ENCODE results near the gene UBE2H. TPM values are rescaled to one million over a fixed set of nuclear protein-coding genes. Genes with fewer than 3 reads are reported as not detected.
"Not testable (repeated sequence)": the region's sequence is repeated elsewhere in the genome, so short reads cannot be mapped to it uniquely, and the experiment has no call there.

UBE2H gene
- total RNA-seq, 2 donors from 2014 or later: 77.9 to 84.2 TPM

DNA sequence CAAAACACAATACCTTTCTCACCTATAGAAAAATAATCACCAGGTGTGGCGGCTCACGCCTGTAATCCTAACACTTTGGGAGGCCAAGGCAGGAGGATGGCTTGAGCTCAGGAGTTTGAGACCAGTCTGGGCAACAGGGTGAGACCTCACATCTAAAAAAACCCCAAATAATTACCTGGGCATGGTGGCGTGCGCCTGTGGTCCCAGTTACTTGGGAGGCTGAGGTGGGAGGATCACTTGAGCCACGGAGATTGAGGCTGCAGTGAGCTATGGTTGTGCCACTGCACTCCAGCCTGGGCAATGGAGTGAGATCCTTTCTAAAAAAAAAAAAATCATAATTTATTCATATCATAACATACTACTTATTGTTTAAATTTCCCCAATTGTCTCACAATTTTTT lies 129.6 kb downstream of the UBE2H start:
- not testable (repeated sequence) for DNase-seq; H3K9me3 ChIP-seq (ENCODE audit: control insufficient read depth, low read length, poor library complexity, severe bottlenecking); H3K36me3 Mint-ChIP-seq (ENCODE audit: low read depth); H3K27me3 Mint-ChIP-seq; H3K27ac Mint-ChIP-seq; H3K4me3 Mint-ChIP-seq; ATAC-seq
- peaks cover 12% of the 10 kb centered on the region for H3K4me1 Mint-ChIP-seq

DNA sequence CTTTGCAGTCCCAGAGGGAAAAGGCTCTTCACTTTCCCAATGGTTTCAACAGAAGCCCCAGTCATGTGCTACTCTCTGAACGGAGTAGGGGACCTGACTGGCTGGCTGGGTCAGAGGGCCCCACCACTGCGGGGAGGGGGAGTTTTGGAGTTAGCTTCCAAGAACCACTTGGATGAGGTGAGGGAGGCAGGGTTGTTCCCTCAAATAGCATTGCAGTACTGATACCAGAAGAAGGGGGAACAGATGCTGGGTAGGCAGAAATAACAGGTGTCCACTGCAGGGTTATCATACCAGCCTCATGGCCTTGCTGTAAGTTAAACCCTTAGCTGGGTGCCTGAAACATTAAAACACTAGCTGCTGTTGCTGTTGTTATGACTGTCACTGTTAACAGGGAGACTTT lies 131.3 kb downstream of the UBE2H start:
- Mint-ChIP-seq H3K4me1 (peaks cover 11% of the 10 kb centered on the region), H3K27ac (no peak overlapping the region), H3K27me3 (no peaks in the 10 kb centered on the region), H3K36me3 (ENCODE audit: low read depth) (no peaks in the 10 kb centered on the region), H3K4me3 (no peak overlapping the region)
- DNase-seq (no peak), ATAC-seq (no peak)
- no peaks in the 10 kb centered on the region for H3K9me3 ChIP-seq (ENCODE audit: control insufficient read depth, low read length, poor library complexity, severe bottlenecking)

DNA sequence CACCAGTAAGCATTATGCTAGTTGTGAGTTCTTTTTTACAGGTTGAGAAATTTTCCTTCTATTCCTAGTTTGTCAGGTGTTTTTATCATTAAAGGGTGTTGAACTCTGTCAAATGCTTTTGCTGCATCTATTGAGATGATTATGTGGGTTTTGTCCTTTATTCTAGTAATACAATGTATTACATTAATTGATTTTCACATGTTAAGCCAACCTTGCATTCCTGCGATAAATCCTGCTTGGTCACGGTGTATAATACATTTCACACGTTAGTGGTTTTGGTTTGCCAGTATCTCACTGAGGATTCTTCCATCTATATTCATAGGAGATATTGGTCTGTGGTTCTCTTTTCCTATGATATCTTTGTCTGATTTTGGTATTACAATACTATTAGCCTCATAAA lies 136.0 kb downstream of the UBE2H start:
- H3K27ac Mint-ChIP-seq: no peak overlapping the region
- H3K9me3 ChIP-seq (ENCODE audit: control insufficient read depth, low read length, poor library complexity, severe bottlenecking): no peaks in the 10 kb centered on the region
- H3K4me3 Mint-ChIP-seq: no peak overlapping the region
- DNase-seq: no peak
- H3K4me1 Mint-ChIP-seq: no peaks in the 10 kb centered on the region
- no peak for ATAC-seq
- H3K27me3 Mint-ChIP-seq: no peaks in the 10 kb centered on the region
- H3K36me3 Mint-ChIP-seq (ENCODE audit: low read depth): no peaks in the 10 kb centered on the region

DNA sequence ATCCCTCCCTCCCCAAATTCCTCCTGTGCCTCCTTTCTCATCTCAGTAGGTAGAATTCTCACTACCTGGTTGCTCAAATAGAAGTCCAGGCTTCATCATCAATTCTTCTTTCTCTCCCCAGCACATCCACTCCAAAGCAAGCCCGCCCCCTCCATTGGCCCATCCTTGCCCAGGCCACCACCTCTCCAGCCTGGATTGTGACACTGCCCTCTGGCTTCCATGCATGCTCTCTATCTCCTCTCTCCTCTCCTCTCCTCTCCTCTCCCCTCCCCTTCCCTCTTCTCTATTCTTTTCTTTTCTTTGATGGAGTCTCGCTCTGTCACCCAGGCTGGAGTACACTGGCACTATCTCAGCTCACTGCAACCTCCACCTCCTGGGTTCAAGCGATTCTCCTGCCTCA lies 144.9 kb downstream of the UBE2H start:
- Mint-ChIP-seq H3K27me3 (peaks cover 6% of the 10 kb centered on the region), H3K36me3 (ENCODE audit: low read depth) (peaks cover 4% of the 10 kb centered on the region), H3K4me1 (no peaks in the 10 kb centered on the region), H3K27ac (no peak overlapping the region), H3K4me3 (peak overlapping the region; percentile 7)
- DNase-seq: no peak
- no peaks in the 10 kb centered on the region for H3K9me3 ChIP-seq (ENCODE audit: control insufficient read depth, low read length, poor library complexity, severe bottlenecking)
- no peak for ATAC-seq

DNA sequence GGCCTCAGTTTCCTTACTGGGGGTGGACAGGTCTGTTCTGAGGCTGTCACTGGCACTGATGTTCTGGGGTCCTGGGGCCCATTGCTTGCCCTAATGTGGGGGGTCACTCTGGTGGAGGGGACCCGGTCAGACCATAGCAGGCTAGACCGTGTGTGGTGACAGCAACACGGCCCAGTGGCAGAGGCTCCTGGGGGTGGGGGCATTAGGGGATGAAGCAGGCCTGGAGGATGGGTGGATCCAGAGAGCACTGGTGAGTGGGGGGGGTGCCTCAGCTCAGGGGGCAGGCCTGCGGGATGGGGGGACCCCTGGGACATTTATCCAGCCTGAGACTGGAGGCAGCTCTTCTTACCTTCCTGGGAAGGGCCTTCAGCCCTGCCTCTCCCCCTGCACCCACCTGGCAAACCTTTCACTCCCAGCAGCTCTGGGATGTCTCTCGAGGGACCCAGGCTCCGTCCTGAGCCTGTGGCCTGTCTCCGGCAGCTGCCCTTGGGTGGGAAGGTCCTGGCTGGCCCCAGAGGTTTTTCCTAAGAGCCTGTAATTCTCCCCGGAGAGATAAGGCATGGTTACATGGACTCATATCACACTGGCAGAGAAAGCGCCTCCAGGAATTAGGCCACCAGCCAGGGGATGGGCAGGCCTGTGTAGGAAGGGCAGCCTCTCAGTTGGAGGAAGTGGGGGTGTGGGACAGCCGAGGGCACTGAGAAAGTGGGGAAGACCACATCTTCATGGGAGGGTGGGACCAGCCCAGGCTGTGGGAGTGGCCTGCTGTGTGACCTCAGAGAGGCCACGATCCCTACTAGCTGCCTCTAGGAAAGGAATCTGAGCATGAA lies 147.7 kb downstream of the UBE2H start:
- H3K9me3 ChIP-seq (ENCODE audit: control insufficient read depth, low read length, poor library complexity, severe bottlenecking): no peaks in the 10 kb centered on the region
- Mint-ChIP-seq H3K27ac (no peak overlapping the region), H3K36me3 (ENCODE audit: low read depth) (peaks cover 4% of the 10 kb centered on the region), H3K27me3 (peaks cover 15% of the 10 kb centered on the region), H3K4me3 (no peak overlapping the region), H3K4me1 (peaks cover 2% of the 10 kb centered on the region)
- ATAC-seq (no peak), DNase-seq (no peak)

DNA sequence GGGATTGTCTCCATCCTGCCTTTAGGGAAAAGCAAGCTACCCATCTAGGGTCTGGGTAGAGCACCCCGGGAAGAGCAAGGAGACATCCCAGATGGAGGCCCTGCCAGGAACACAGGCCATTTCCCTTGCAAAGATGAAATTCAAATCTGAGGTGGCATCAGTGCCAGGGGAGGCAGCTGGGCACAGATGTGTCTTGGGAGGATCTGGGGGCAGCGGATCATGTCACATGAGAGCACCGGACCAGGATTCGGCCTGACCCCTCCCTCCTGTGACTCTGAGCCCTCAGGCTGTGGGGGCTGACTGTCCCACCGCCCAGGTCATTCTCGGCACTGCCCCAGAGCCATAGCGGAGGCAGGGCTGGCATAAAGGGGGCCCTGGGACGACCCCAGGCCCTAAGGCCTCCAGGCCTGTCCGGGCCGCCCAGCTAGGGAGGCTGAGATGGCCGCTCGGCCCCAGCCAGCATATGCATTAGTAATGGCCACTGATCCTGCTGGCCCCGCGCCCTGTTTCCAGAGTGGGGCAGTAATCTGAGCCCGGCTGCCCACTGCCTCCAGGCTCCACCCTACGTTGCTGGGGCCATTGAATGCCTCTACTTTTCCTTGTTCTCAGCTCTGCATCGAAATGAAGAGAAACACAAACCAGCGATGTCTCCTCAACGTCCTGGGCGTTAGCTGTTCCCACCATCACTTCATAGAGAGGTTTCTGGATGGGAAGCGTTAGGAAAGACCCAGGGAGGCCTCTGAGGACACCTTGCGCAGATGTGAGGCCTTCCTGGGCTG lies 148.5 kb downstream of the UBE2H start:
- no peaks in the 10 kb centered on the region for H3K9me3 ChIP-seq (ENCODE audit: control insufficient read depth, low read length, poor library complexity, severe bottlenecking)
- ATAC-seq (no peak), DNase-seq (no peak)
- peaks cover 2% of the 10 kb centered on the region for H3K4me1 Mint-ChIP-seq
- no peak overlapping the region for H3K4me3 Mint-ChIP-seq
- peaks cover 15% of the 10 kb centered on the region for H3K27me3 Mint-ChIP-seq
- peaks cover 4% of the 10 kb centered on the region for H3K36me3 Mint-ChIP-seq (ENCODE audit: low read depth)
- no peak overlapping the region for H3K27ac Mint-ChIP-seq

DNA sequence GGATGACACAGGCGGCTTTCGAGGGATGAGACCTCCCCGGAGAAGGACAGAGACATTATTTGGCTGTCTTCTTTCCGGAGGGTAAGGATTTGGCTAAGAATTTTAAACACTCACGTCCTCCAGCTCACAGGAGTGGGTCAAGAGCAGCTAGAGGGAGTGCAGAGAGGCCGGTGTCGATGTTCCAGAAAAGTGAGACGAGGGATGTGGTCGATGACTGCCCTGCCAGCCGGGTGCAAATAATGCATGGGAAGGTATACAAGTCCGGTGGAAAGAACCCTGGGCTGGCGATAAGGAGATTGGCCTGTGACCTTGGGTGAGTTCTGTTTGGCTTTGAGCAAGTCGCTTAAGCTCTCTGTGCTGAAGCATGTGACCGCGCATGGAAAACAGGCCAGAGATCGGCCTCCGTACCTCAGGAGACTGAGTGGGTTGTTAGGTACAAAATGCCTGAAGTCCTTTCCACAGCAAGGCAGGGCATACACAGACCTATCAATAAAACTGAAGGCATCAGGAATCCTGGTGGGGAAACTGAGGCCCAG lies 149.1 kb downstream of the UBE2H start:
- H3K36me3 Mint-ChIP-seq (ENCODE audit: low read depth): peaks cover 4% of the 10 kb centered on the region
- peaks cover 2% of the 10 kb centered on the region for H3K4me1 Mint-ChIP-seq

GRCh38 chr7:129801882-129802281 lies 150.9 kb downstream of the UBE2H start:
- Mint-ChIP-seq H3K36me3 (ENCODE audit: low read depth) (peaks cover 4% of the 10 kb centered on the region), H3K4me1 (peaks cover 2% of the 10 kb centered on the region), H3K4me3 (no peak overlapping the region), H3K27ac (no peak overlapping the region), H3K27me3 (peaks cover 21% of the 10 kb centered on the region)
- DNase-seq (no peak), ATAC-seq (no peak)
- no peaks in the 10 kb centered on the region for H3K9me3 ChIP-seq (ENCODE audit: control insufficient read depth, low read length, poor library complexity, severe bottlenecking)

More for the DNA sequence above, 149.1 kb downstream of the UBE2H start:
- no peaks in the 10 kb centered on the region for H3K9me3 ChIP-seq (ENCODE audit: control insufficient read depth, low read length, poor library complexity, severe bottlenecking)
- DNase-seq (no peak), ATAC-seq (no peak)
- no peak overlapping the region for H3K4me3 Mint-ChIP-seq
- no peak overlapping the region for H3K27ac Mint-ChIP-seq
- H3K27me3 Mint-ChIP-seq: peaks cover 15% of the 10 kb centered on the region

DNA sequence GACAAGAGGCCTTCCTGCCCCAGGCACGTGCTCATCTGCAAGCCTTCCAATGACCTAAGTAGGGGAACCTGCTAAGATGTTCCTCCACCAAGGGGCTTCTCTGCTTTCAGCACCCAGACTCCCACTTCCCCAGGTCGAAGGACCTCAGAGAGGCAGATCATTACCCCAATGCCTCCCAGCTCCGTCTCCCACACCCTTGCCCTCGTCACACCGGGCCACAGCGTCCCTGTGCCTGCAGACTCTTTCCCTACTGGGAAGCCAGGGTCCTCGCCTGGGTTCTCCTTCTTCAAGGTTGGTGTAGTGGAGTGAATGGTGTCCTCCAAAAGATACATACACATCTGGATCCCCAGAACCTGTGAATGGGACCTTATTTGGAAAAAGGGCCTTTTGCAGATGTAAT lies 151.9 kb downstream of the UBE2H start:
- H3K27ac Mint-ChIP-seq: no peak overlapping the region
- DNase-seq (no peak), ATAC-seq (no peak)
- no peak overlapping the region for H3K4me3 Mint-ChIP-seq
- peaks cover 21% of the 10 kb centered on the region for H3K27me3 Mint-ChIP-seq
- peaks cover 4% of the 10 kb centered on the region for H3K36me3 Mint-ChIP-seq (ENCODE audit: low read depth)
- peaks cover 2% of the 10 kb centered on the region for H3K4me1 Mint-ChIP-seq
- no peaks in the 10 kb centered on the region for H3K9me3 ChIP-seq (ENCODE audit: control insufficient read depth, low read length, poor library complexity, severe bottlenecking)

DNA sequence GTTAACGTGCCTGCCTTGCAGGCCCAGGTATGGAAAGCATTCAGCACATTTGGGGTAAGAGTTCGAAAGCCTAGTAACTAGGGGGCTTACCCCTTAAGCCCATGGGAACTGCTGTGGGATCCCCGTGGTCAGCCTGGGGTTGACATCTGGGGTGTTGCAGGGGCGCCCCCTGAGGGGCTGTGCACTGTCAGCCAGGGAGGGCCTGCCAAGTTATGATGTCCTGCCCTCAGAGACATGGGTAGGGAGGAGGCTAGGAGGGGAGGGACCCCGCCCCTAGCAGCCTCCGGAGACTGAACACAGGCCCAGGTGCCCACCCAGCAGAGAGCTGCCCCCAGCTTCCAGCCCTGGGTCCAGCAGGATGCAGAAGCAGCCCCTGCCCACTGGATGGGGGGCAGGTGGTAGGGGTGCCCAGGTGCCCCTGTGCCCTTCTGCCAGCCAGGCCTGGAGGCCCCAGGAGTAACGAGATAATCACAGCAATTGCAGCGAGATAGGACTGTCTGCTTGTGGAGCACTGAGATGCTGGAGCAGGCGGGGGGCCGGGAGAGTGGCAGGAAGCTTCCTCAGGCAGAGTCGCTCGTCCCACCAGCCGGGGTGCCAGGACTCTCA lies 153.3 kb downstream of the UBE2H start:
- Mint-ChIP-seq H3K4me3 (no peak overlapping the region), H3K36me3 (ENCODE audit: low read depth) (peaks cover 4% of the 10 kb centered on the region), H3K4me1 (peaks cover 2% of the 10 kb centered on the region), H3K27me3 (peaks cover 21% of the 10 kb centered on the region), H3K27ac (no peak overlapping the region)
- DNase-seq: no peak
- ATAC-seq: no peak
- H3K9me3 ChIP-seq (ENCODE audit: control insufficient read depth, low read length, poor library complexity, severe bottlenecking): no peaks in the 10 kb centered on the region

GRCh38 chr7:129798616-129799349 lies 154.0 kb downstream of the UBE2H start:
- Mint-ChIP-seq H3K27ac (no peak overlapping the region), H3K27me3 (peaks cover 21% of the 10 kb centered on the region), H3K36me3 (ENCODE audit: low read depth) (peaks cover 4% of the 10 kb centered on the region), H3K4me3 (no peak overlapping the region), H3K4me1 (peaks cover 2% of the 10 kb centered on the region)
- DNase-seq (no peak), ATAC-seq (no peak)
- H3K9me3 ChIP-seq (ENCODE audit: control insufficient read depth, low read length, poor library complexity, severe bottlenecking): no peaks in the 10 kb centered on the region

- Mint-ChIP-seq H3K4me3 (no peak overlapping the region), H3K27me3 (peaks cover 15% of the 10 kb centered on the region), H3K27ac (no peak overlapping the region), H3K4me1 (peaks cover 2% of the 10 kb centered on the region), H3K36me3 (ENCODE audit: low read depth) (no peaks in the 10 kb centered on the region)
- DNase-seq: no peak
- no peak for ATAC-seq
- H3K9me3 ChIP-seq (ENCODE audit: control insufficient read depth, low read length, poor library complexity, severe bottlenecking): no peaks in the 10 kb centered on the region
Observed at GRCh38 chr7:129797214-129797789, 155.5 kb downstream of the UBE2H start.
